IMR-90 (cell line): ENCODE data around the gene CCDC170. TPM values are rescaled to one million over a fixed set of nuclear protein-coding genes. Genes with fewer than 3 reads are reported as not detected.

ENCODE experiments used
- ATAC-seq: fragments of 200-7000 bp; cut with Tn5 transposase; 2 replicates; pipeline ENCODE4 v1.9.1; 2020; ENCODE audit warnings: low read depth, mild to moderate bottlenecking, moderate library complexity
- BruUV-seq: library from RNA; stranded (reverse); fragments of 400-500 nt; replicated peaks from 2 replicates; lab custom pipeline; 2021; lab: Mats Ljungman, UMichigan
- CTCF ChIA-PET: fragments of 300-600 bp; formaldehyde crosslinking; extraction: SDS; loops from one replicate; lab custom pipeline; 2021; ENCODE audit warnings: antibody characterized with exemption; lab: Yijun Ruan, JAX
- POLR2A ChIA-PET: fragments of 300-600 bp; sonication (Branson Sonifier 250); formaldehyde crosslinking; loops from one replicate; lab custom pipeline; 2022; ENCODE audit warnings: antibody characterized with exemption; ENCODE audit not compliant: unreplicated experiment; lab: Charles Lee
- DNase-seq: peaks from one replicate; pipeline ENCODE4 v3.0.0; 2013
- H2AFZ ChIP-seq: replicated peaks from 2 replicates; pipeline ENCODE3; 2013; ENCODE audit warnings: low read length, mild to moderate bottlenecking; ENCODE audit not compliant: poor library complexity
- H2AK5ac ChIP-seq: 2 replicates; pipeline ENCODE4 v1.6.1; 2013; ENCODE audit warnings: low read depth, low read length, inconsistent platforms
- H2AK9ac ChIP-seq: replicated peaks from 2 replicates; pipeline ENCODE3; 2013; ENCODE audit warnings: mild to moderate bottlenecking, low read depth, low read length, moderate library complexity; ENCODE audit not compliant: poor library complexity
- H2BK120ac ChIP-seq: 2 replicates; pipeline ENCODE4 v1.6.1; 2013; ENCODE audit warnings: low read depth, low read length, inconsistent platforms
- H2BK15ac ChIP-seq: 3 replicates; pipeline ENCODE4 v1.6.1; 2013; ENCODE audit warnings: low read depth, low read length, inconsistent platforms
- H2BK20ac ChIP-seq: 2 replicates; pipeline ENCODE4 v1.6.1; 2013; ENCODE audit warnings: low read depth, mild to moderate bottlenecking, inconsistent platforms, low read length, moderate library complexity
- H2BK5ac ChIP-seq: 2 replicates; pipeline ENCODE4 v1.6.1; 2013; ENCODE audit warnings: mild to moderate bottlenecking, low read depth, low read length, inconsistent platforms; ENCODE audit not compliant: poor library complexity, severe bottlenecking
- H3K14ac ChIP-seq: replicated peaks from 2 replicates; pipeline ENCODE4 v1.6.1; 2013; ENCODE audit warnings: low read depth, low read length, inconsistent platforms
- H3K18ac ChIP-seq: 2 replicates; pipeline ENCODE4 v1.6.1; 2013; ENCODE audit warnings: low read depth, low read length, control low read depth
- H3K23ac ChIP-seq: 2 replicates; pipeline ENCODE4 v1.6.1; 2013; ENCODE audit warnings: low read depth, low read length, inconsistent platforms
- H3K27ac ChIP-seq: 2 replicates; pipeline ENCODE4 v1.5.1; 2013; ENCODE audit warnings: mild to moderate bottlenecking, control low read depth, low read length; ENCODE audit not compliant: insufficient read depth
- H3K27me3 ChIP-seq: 2 replicates; pipeline ENCODE4 v1.6.1; 2013; ENCODE audit warnings: low read length; ENCODE audit not compliant: control insufficient read depth, insufficient read depth
- H3K36me3 ChIP-seq: 2 replicates; pipeline ENCODE4 v1.6.1; 2013; ENCODE audit warnings: low read length, mixed read lengths; ENCODE audit not compliant: control insufficient read depth, insufficient read depth
- H3K4ac ChIP-seq: 2 replicates; pipeline ENCODE4 v1.6.1; 2013; ENCODE audit warnings: low read depth, low read length, inconsistent platforms
- H3K4me1 ChIP-seq: 2 replicates; pipeline ENCODE4 v1.6.1; 2013; ENCODE audit warnings: low read length, mixed read lengths; ENCODE audit not compliant: control insufficient read depth, insufficient read depth
- H3K4me2 ChIP-seq: 2 replicates; pipeline ENCODE4 v1.6.1; 2013; ENCODE audit warnings: low read depth, mild to moderate bottlenecking, control low read depth, low read length, moderate library complexity
- H3K4me3 ChIP-seq: 2 replicates; pipeline ENCODE4 v1.5.1; 2013; ENCODE audit warnings: low read depth, mild to moderate bottlenecking, control low read depth, low read length, moderate library complexity; ENCODE audit not compliant: insufficient read depth
- H3K56ac ChIP-seq: 2 replicates; pipeline ENCODE4 v1.6.1; 2013; ENCODE audit warnings: low read length, inconsistent platforms; ENCODE audit not compliant: insufficient read depth; ENCODE audit errors: extremely low read depth
- H3K79me1 ChIP-seq, 2 experiments: 2 replicates each; pipeline ENCODE4 v1.6.1; 2013; ENCODE audit warnings: low read length in 2 of 2, inconsistent platforms in 1 of 2, low read depth in 1 of 2
- H3K9ac ChIP-seq: 2 replicates; pipeline ENCODE4 v1.6.1; 2013; ENCODE audit warnings: low read depth, low read length, control low read depth
- H3K9me1 ChIP-seq: 2 replicates; pipeline ENCODE4 v1.6.1; 2013; ENCODE audit warnings: low read length, inconsistent platforms; ENCODE audit not compliant: insufficient read depth
- H3K9me3 ChIP-seq: 2 replicates; pipeline ENCODE4 v1.6.1; 2013; ENCODE audit warnings: low read length; ENCODE audit not compliant: control insufficient read depth, insufficient read depth
- H4K20me1 ChIP-seq: 2 replicates; pipeline ENCODE4 v1.6.1; 2013; ENCODE audit warnings: low read length, inconsistent platforms; ENCODE audit not compliant: insufficient read depth
- H4K5ac ChIP-seq: 2 replicates; pipeline ENCODE4 v1.6.1; 2013; ENCODE audit warnings: mild to moderate bottlenecking, low read depth, low read length, control low read depth
- H4K8ac ChIP-seq, 2 experiments: 2 replicates each; pipeline ENCODE4 v1.6.1; 2013; ENCODE audit warnings: low read depth in 2 of 2, low read length in 2 of 2, control low read depth in 1 of 2, inconsistent platforms in 1 of 2
- H4K91ac ChIP-seq: 2 replicates; pipeline ENCODE4 v1.6.1; 2013; ENCODE audit warnings: low read depth, low read length, inconsistent platforms; ENCODE audit not compliant: insufficient read depth
- BHLHE40 ChIP-seq: fragments of 150-350 bp; IDR thresholded peaks from 2 replicates; pipeline ENCODE4 v1.6.1; 2016; ENCODE audit warnings: mild to moderate bottlenecking, low read depth, low read length
- CEBPB ChIP-seq: IDR thresholded peaks from 2 replicates; pipeline ENCODE4 v1.6.1; 2012; ENCODE audit warnings: low read depth, low read length, improper control_type of control experiment
- CHD1 ChIP-seq: IDR thresholded peaks from 2 replicates; pipeline ENCODE4 v1.6.1; 2012; ENCODE audit warnings: low read depth, low read length, improper control_type of control experiment
- CTCF ChIP-seq: conservative IDR thresholded peaks from 2 replicates; pipeline ENCODE4 v1.5.1; 2012; ENCODE audit warnings: mild to moderate bottlenecking, low read depth, low read length, improper control_type of control experiment
- FOS ChIP-seq: fragments of 150-350 bp; IDR thresholded peaks from 2 replicates; pipeline ENCODE4 v1.6.1; 2016; ENCODE audit warnings: low read depth, low read length
- MAFK ChIP-seq: IDR thresholded peaks from 2 replicates; pipeline ENCODE4 v1.6.1; 2012; ENCODE audit warnings: low read depth, low read length, improper control_type of control experiment
- MAZ ChIP-seq: IDR thresholded peaks from 2 replicates; pipeline ENCODE4 v1.6.1; 2012; ENCODE audit warnings: low read depth, mild to moderate bottlenecking, low read length, improper control_type of control experiment, moderate library complexity, borderline replicate concordance
- MXI1 ChIP-seq: IDR thresholded peaks from 2 replicates; pipeline ENCODE4 v1.6.1; 2012; ENCODE audit warnings: low read depth, mild to moderate bottlenecking, low read length, moderate library complexity, borderline replicate concordance
- NFE2L2 ChIP-seq: fragments of 150-350 bp; IDR thresholded peaks from 2 replicates; pipeline ENCODE4 v1.6.1; 2016; ENCODE audit warnings: low read depth, mild to moderate bottlenecking, low read length
- POLR2A ChIP-seq: IDR thresholded peaks from 2 replicates; pipeline ENCODE4 v1.6.1; 2012; ENCODE audit warnings: mild to moderate bottlenecking, low read depth, low read length
- RAD21 ChIP-seq: IDR thresholded peaks from 2 replicates; pipeline ENCODE4 v1.6.1; 2012; ENCODE audit warnings: low read length, improper control_type of control experiment
- RCOR1 ChIP-seq: IDR thresholded peaks from 2 replicates; pipeline ENCODE4 v1.6.1; 2012; ENCODE audit warnings: mild to moderate bottlenecking, low read length, improper control_type of control experiment; ENCODE audit not compliant: insufficient replicate concordance
- RFX5 ChIP-seq: IDR thresholded peaks from 2 replicates; pipeline ENCODE4 v1.8.0; 2012; ENCODE audit warnings: low read depth, mild to moderate bottlenecking, low read length, moderate library complexity
- SMC3 ChIP-seq: fragments of 150-350 bp; IDR thresholded peaks from 2 replicates; pipeline ENCODE4 v1.6.1; 2016; ENCODE audit warnings: low read depth, mild to moderate bottlenecking, antibody characterized with exemption, low read length, moderate library complexity
- USF2 ChIP-seq: fragments of 150-350 bp; IDR thresholded peaks from 2 replicates; pipeline ENCODE4 v1.6.1; 2017; ENCODE audit warnings: mild to moderate bottlenecking, antibody characterized with exemption, low read length, low read depth
- dilution Hi-C: fragments of 300-500 bp; cut with HindIII; formaldehyde crosslinking; loops from one replicate; pipeline ENCODE4 v1.14.3; 2018; ENCODE audit warnings: low sequenced_read_pairs; ENCODE audit not compliant: unreplicated experiment
- in situ Hi-C: fragments of 300-500 bp; cut with MboI; formaldehyde crosslinking; loops from 3 replicates; pipeline ENCODE4 v1.14.3; 2019; ENCODE audit warnings: low sequenced_read_pairs, inconsistent platforms, mixed read lengths
- intact Hi-C: fragments of 100-400 bp; cut with micrococcal nuclease; formaldehyde crosslinking; loops from 2 replicates; pipeline ENCODE4 v1.10.0; 2022
- polyA plus RNA-seq, 3 experiments: library from polyadenylated mRNA; depleted of rRNA; stranded (reverse); fragments of >200 nt; gene quantifications; 2 replicates each; pipeline ENCODE4 v1.2.3, GENCODE V29; 2012; ENCODE audit warnings: low replicate concordance in 1 of 3
- total RNA-seq: library from RNA; depleted of rRNA; stranded (reverse); fragments of >200 nt; gene quantifications from 2 replicates; pipeline ENCODE4 v1.2.3, GENCODE V29; 2012
- TF ChIP-seq, protein P1 (sequence below): fragments of 150-350 bp; IDR thresholded peaks from 2 replicates; pipeline ENCODE4 v1.6.1; 2016; ENCODE audit warnings: low read depth, mild to moderate bottlenecking, low read length, moderate library complexity, borderline replicate concordance

Gene CCDC170
- total and polyA plus RNA-seq, 2 of the 4 experiments (the other 2 are of a cell fraction): 0.12 to 0.54 TPM

DNA sequence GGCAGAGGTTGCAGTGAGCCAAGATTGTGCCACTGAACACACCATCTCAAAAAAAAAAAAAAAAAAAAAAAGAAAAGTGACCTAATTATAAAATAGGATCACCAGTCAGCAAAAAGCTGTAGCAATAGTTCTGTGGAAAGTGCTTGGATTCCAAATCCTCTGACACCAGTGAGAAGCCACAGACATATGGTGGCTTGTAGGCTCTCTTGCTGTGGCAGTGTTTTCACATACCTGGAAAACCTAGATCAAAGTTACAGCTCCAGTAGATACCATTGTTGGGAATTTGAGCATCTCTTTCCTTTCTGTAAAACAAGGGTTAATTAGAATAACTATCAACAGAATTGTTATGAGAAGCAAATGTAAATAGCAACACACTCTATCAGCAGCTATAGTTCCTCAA is 4.1 kb downstream of the CCDC170 start:
- ATAC-seq: no peak

More for the DNA sequence above, 4.1 kb downstream of the CCDC170 start:
- H3K4me3 ChIP-seq: no peak overlapping the region
- H2BK15ac ChIP-seq: no peak overlapping the region
- H3K14ac ChIP-seq: no peak overlapping the region
- BruUV-seq: no TSS peak
- no peak overlapping the region for H3K4me2 ChIP-seq
- H4K91ac ChIP-seq: no peak overlapping the region
- no peak overlapping the region; the same call in 1 of the 2 replicates for H4K5ac ChIP-seq
- no peak overlapping the region for H4K8ac ChIP-seq
- no peak overlapping the region for H3K56ac ChIP-seq
- no peak for TF ChIP-seq USF2
- TF ChIP-seq BHLHE40: no peak
- TF ChIP-seq POLR2A: no peak
- TF ChIP-seq RFX5: no peak
- TF ChIP-seq MXI1: no peak
- TF ChIP-seq MAZ: no peak
- no peak for TF ChIP-seq CHD1
- TF ChIP-seq MAFK: no peak
- TF ChIP-seq CEBPB: no peak
- TF ChIP-seq NFE2L2: no peak
- no peak for TF ChIP-seq RCOR1
- no peak for TF ChIP-seq FOS
- TF ChIP-seq CTCF: no peak
- TF ChIP-seq RAD21: no peak
- TF ChIP-seq SMC3: no peak
- TF ChIP-seq, protein P1, sequence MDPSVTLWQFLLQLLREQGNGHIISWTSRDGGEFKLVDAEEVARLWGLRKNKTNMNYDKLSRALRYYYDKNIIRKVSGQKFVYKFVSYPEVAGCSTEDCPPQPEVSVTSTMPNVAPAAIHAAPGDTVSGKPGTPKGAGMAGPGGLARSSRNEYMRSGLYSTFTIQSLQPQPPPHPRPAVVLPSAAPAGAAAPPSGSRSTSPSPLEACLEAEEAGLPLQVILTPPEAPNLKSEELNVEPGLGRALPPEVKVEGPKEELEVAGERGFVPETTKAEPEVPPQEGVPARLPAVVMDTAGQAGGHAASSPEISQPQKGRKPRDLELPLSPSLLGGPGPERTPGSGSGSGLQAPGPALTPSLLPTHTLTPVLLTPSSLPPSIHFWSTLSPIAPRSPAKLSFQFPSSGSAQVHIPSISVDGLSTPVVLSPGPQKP: no peak
- H3K79me1 ChIP-seq: 0 out of 4 replicates have a peak, but pooled peaks cover 0 to 4% of the 10 kb centered on the region in 2 experiments
- no peak overlapping the region for H3K18ac ChIP-seq
- no peak overlapping the region for H2AFZ ChIP-seq
- dilution Hi-C loops (no loop called here), in situ Hi-C loops (no loop called here), intact Hi-C loops (no loop called here)
- ChIA-PET CTCF (no interaction called here), POLR2A (no interaction called here)
- no peaks in the 10 kb centered on the region for H3K9me3 ChIP-seq
- H2AK9ac ChIP-seq: no peak overlapping the region
- no peak overlapping the region for H2BK20ac ChIP-seq
- no peak for DNase-seq
- peaks cover 3% of the 10 kb centered on the region; the same call in 1 of the 2 replicates for H3K9me1 ChIP-seq
- no peak overlapping the region for H3K4ac ChIP-seq
- H2BK120ac ChIP-seq: no peak overlapping the region
- H3K36me3 ChIP-seq: no peaks in the 10 kb centered on the region
- no peaks in the 10 kb centered on the region for H3K27me3 ChIP-seq
- H2BK5ac ChIP-seq: no peak overlapping the region
- H3K23ac ChIP-seq: no peak overlapping the region
- H3K4me1 ChIP-seq: peaks cover 8% of the 10 kb centered on the region
- no peaks in the 10 kb centered on the region for H4K20me1 ChIP-seq
- no peak overlapping the region for H2AK5ac ChIP-seq
- H3K9ac ChIP-seq: no peak overlapping the region
- H3K27ac ChIP-seq: no peak overlapping the region
